Subcutaneous abdominal adipose tissue (tissue), 5 donors: ENCODE data around the gene CCDC85C.
A peak's percentile ranks its signal among the peaks of the same experiment; 100 is the strongest.

Experiments
- H3K27ac ChIP-seq: one replicate; pipeline ENCODE4 v1.7.0; 2013; ENCODE audit warnings: low read depth, mild to moderate bottlenecking, inconsistent platforms, low read length, moderate library complexity
- H3K27me3 ChIP-seq, 5 donors: one replicate each; pipeline ENCODE4 v1.7.0; 2013; ENCODE audit warnings: low read length in 5 of 5, inconsistent platforms in 1 of 5; ENCODE audit not compliant: control insufficient read depth in 5 of 5, insufficient read depth in 4 of 5
- H3K36me3 ChIP-seq, 5 donors: one replicate each; pipeline ENCODE4 v1.7.0; 2013; ENCODE audit warnings: low read length in 5 of 5; ENCODE audit not compliant: control insufficient read depth in 5 of 5, insufficient read depth in 5 of 5
- H3K4me1 ChIP-seq, 5 donors: one replicate each; pipeline ENCODE4 v1.7.0; 2013; ENCODE audit warnings: low read length in 5 of 5, mild to moderate bottlenecking in 3 of 5, moderate library complexity in 1 of 5; ENCODE audit not compliant: control insufficient read depth in 5 of 5, insufficient read depth in 5 of 5
- H3K4me3 ChIP-seq, 5 donors: one replicate each; pipeline ENCODE4 v1.7.0; 2013; ENCODE audit warnings: low read length in 5 of 5, low read depth in 1 of 5
- H3K9ac ChIP-seq, 5 donors: one replicate each; pipeline ENCODE4 v1.7.0; 2013; ENCODE audit warnings: low read length in 5 of 5, mild to moderate bottlenecking in 4 of 5, moderate library complexity in 3 of 5
- H3K9me3 ChIP-seq, 5 donors: one replicate each; pipeline ENCODE4 v1.7.0; 2013; ENCODE audit warnings: low read length in 5 of 5; ENCODE audit not compliant: control insufficient read depth in 5 of 5
- donor health status: healthy.
- donor health status: healthy.
- donor health status: healthy.
- donor health status: healthy.
- donor health status: healthy.

CCDC85C gene

DNA sequence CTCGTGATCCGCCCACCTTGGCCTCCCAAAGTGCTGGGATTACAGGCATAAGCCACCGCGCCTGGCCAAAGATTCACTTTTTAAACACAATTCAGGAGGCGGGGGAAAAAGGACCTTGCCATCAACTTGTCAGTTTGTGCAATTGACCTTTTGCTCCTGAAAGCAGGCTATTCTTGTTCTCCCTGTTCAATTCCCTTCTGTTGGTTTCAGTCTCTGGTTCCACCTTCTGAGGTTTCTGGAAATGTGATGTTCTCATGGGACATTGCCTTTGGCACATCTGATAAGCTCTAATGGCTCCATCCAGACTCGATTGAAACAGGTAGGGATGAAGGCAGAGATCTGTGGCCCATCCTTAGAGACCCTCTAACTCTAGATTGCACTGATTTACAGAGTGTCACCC, 17.9 kb upstream of the CCDC85C start:
- Histone ChIP-seq H3K27me3 (peaks cover 9 to 52% (median 36%) of the 10 kb centered on the region in 5 donors), H3K4me1 (peaks cover 0 to 35% (median 8%) of the 10 kb centered on the region in 5 donors), H3K9me3 (no peaks in the 10 kb centered on the region), H3K4me3 (no peak overlapping the region), H3K9ac (no peak overlapping the region), H3K36me3 (no peaks in the 10 kb centered on the region), H3K27ac (no peak overlapping the region)

DNA sequence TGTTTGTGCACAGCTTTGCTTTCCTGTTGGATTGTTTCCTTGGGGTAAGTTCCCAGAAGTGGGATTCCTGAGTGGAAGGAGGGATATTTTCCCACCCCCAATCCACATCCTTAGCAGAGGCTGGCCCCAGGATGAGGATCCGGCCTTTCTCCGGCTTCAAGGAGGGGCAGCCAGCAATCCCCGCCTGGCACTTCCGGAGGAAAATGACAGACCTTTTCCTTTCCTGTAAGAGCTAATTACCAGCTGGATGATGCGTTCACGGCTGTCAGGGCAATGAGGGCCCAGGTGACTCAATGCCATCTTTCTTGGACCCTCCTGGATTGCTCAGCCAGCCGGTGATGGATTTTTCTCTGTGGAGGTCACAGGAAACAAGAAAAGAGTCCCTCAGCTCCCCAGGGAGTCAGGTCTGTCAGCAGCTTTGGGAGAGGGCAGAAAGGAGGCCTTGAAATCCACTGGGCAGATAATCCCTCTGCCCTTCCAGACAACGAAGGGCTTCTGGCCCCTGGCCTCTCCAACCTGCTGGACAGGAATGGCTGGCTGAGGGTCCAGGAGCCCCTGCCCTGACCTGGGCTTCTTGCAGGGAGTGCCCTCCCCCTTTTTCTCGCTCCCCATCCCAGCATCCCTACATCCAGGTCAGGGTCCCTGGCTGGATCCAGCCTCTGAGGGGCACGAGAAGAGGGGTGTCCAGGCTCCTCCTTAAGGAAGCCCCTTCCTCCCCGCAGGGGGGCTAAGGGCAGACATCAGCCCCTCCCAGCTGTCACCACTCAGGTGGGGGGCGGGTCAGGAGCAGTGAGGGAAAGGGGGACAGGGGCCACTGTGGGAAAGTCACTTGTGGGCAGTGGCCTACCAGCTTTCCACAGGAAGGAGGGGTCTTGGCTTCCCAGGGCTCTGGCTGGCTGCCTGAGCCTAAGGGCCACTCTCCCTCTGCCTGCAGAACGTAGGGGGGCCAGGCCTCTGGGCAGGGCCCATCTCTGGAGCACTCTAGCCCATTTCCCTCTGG, 16.1 kb upstream of the CCDC85C start:
- Histone ChIP-seq H3K27me3 (peaks cover 8 to 51% (median 33%) of the 10 kb centered on the region in 5 donors), H3K4me3 (no peak overlapping the region), H3K9me3 (no peaks in the 10 kb centered on the region), H3K9ac (peak overlapping the region in 3 of 5 donors; percentile 10 to 36 (median 32)), H3K36me3 (no peaks in the 10 kb centered on the region), H3K27ac (peak overlapping the region; percentile 41), H3K4me1 (peaks cover 0 to 53% (median 24%) of the 10 kb centered on the region in 5 donors)

DNA sequence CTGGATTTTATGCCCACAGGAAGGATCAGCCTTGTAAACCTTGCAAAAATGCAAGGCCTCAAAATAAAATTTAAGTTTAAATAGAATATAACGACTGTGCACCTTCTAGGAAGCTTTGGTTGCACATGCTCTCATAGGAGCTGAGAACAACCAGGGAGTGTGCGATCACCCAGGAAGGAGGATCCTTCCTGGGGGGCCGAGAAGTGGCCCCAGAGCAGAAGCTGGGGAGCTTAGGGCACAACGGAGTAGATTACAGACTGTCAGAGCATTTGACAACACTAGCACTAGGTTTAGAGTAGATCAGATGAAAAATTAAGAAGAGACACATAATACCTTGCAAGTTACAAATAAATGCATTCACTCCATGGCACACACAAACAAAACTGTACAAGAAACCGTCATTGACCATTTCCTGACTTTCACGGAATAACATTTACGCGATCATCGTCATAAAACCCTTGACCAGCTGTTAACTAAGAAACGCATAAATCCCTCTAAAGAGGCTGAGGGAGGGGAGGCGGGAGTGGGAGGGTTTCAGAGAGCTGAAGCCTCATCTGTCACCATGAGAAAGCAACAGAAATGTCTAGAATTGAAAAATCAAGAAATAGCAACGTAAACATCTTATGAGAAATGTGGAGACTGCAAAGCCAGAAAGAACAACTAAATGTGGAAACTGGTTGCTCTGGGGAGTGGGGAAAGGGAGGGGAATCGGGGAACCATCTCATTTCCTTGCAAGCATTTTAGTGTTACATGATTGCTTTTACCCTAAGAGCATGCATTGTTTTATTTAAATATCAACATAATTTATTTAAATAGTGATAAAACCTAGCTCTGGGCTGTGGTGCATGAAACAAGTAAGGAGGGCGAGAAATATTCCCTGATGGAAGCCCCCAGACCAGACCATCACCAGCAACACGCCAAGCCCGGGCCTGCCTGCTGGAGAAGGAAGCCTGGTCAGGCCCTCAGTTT, 13.1 kb upstream of the CCDC85C start:
- Histone ChIP-seq H3K27me3 (peaks cover 0 to 30% (median 14%) of the 10 kb centered on the region in 5 donors), H3K9ac (no peak overlapping the region), H3K4me3 (no peak overlapping the region), H3K36me3 (no peaks in the 10 kb centered on the region), H3K4me1 (peaks cover 0 to 62% (median 23%) of the 10 kb centered on the region in 5 donors), H3K9me3 (no peaks in the 10 kb centered on the region), H3K27ac (no peak overlapping the region)

DNA sequence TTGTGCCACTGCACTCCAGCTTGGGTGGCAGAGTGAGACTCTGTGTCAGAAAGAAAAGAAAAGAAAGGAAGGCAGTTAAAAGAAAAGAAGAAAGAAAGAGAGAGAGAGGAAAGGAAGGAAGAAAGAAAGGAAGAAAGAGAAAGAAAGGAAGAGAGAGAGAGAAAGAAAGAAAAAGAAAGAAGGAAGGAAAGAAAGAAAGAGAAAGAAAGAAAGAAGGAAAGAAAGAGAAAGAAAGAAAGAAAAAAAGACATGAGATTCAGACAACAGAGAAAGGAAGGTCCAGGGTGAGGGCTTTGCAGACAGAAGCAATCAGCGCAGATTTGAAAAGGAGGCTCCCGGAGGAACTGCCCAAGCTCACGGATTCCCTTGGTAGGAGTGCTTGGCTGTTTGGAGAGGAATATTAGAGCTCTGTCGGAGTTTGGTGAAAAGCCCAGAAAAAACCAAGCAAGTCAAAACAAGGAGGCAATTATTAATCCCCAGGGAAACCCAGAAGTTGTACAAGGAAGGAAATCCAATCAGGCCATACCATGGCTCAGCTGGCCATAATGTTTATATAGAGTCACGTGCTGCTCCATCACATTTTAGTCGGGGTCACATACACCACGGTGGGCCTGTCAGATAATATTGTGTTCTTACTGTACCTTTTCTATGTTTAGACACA, 11.6 kb upstream of the CCDC85C start:
- Histone ChIP-seq H3K9me3 (no peaks in the 10 kb centered on the region), H3K36me3 (no peaks in the 10 kb centered on the region), H3K4me3 (no peak overlapping the region), H3K9ac (no peak overlapping the region), H3K4me1 (peaks cover 0 to 60% (median 23%) of the 10 kb centered on the region in 5 donors), H3K27me3 (peaks cover 0 to 26% (median 10%) of the 10 kb centered on the region in 5 donors), H3K27ac (no peak overlapping the region)

DNA sequence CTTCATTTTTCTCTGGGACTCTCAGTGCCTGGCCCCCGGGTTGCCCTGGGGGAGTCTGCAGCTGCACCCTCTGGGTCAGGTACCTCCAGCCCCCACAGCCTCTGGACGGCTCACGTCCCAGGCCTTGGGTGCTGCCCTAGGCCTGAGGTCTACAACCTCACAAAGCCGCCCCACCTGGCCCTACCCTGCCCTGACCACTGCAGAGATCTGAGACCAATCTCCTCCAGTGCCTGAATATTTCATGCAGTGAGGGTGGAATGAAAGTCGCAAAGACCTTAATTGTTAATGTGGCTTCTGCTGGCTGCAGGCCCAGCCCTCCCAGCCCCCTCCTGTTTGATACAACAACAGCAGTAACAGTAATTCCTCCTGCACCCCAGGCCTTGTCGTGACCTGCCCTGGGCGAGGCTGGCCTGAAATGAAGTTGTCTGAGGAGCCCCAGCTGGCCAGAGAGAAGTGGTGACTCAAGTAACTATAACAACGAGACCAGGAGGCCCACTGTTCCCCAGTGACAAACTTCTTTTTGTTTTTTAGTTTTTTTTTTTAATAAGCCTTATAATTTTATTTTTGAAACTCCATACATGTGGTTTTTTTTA, 8.8 kb upstream of the CCDC85C start:
- H3K27me3 ChIP-seq = peaks cover 0 to 8% (median under 1%) of the 10 kb centered on the region in 5 donors
- H3K4me3 ChIP-seq = no peak overlapping the region
- no peaks in the 10 kb centered on the region for H3K9me3 ChIP-seq
- no peaks in the 10 kb centered on the region for H3K36me3 ChIP-seq
- no peak overlapping the region for H3K9ac ChIP-seq
- H3K27ac ChIP-seq = no peak overlapping the region
- H3K4me1 ChIP-seq = peaks cover 0 to 35% (median 15%) of the 10 kb centered on the region in 5 donors

DNA sequence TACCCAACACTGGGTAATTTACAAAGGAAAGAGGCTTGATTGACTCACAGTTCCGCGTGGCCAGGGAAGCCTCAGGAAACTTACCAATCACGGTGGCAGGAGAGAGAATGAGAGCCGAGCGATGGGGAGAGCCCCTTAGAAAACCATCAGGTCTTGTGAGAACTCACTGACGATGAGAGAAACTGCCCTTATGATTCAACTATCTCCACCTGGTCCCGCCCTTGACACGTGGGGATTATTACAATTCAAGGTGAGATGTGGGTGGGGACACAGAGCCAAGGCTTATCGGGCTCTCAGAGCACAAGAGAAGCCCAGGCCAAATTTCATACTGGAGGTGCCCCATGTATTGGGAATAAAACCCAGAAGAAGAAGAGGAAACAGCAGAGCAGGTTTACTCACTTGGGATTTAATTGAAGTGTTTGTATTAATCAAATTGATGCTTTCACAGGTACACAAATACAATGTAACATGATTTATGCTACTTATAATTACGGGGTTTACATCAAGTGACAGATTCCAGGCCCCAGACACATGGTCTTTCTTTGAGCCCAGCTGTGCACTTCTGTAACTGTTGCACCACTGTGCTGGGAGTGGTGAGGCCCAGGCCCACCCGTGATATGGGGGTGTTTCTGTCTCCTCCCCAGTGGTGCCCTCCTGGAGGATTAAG, 8.2 kb upstream of the CCDC85C start:
- Histone ChIP-seq H3K4me3 (no peak overlapping the region), H3K27me3 (peaks cover 0 to 3% (median 0%) of the 10 kb centered on the region in 5 donors), H3K9ac (no peak overlapping the region), H3K36me3 (no peaks in the 10 kb centered on the region), H3K27ac (no peak overlapping the region), H3K9me3 (no peaks in the 10 kb centered on the region), H3K4me1 (peaks cover 0 to 30% (median 15%) of the 10 kb centered on the region in 5 donors)

DNA sequence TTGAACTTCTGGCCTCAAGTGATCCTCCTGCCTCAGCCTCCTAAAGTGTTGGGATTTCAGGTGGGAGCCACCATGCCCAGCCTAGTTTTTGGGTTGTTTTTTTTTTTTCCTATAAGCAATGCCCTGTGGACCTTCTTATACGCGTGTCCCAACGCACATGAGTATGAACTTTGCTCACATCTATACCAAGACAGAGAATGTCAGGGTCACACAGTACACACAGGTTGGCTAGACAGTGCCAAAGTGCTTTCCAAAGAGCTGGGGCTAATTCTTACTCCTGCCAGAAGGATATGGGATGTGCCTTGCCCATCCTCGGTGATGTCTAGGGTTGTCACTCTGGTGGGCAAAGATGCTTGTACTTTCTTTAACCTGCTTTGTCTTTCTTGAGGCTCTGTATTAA, 7.6 kb upstream of the CCDC85C start:
- Histone ChIP-seq H3K9ac (no peak overlapping the region), H3K36me3 (no peaks in the 10 kb centered on the region), H3K27me3 (peaks cover 0 to 3% (median 0%) of the 10 kb centered on the region in 5 donors), H3K9me3 (no peaks in the 10 kb centered on the region), H3K4me3 (no peak overlapping the region), H3K4me1 (peaks cover 0 to 24% (median 14%) of the 10 kb centered on the region in 5 donors), H3K27ac (no peak overlapping the region)

DNA sequence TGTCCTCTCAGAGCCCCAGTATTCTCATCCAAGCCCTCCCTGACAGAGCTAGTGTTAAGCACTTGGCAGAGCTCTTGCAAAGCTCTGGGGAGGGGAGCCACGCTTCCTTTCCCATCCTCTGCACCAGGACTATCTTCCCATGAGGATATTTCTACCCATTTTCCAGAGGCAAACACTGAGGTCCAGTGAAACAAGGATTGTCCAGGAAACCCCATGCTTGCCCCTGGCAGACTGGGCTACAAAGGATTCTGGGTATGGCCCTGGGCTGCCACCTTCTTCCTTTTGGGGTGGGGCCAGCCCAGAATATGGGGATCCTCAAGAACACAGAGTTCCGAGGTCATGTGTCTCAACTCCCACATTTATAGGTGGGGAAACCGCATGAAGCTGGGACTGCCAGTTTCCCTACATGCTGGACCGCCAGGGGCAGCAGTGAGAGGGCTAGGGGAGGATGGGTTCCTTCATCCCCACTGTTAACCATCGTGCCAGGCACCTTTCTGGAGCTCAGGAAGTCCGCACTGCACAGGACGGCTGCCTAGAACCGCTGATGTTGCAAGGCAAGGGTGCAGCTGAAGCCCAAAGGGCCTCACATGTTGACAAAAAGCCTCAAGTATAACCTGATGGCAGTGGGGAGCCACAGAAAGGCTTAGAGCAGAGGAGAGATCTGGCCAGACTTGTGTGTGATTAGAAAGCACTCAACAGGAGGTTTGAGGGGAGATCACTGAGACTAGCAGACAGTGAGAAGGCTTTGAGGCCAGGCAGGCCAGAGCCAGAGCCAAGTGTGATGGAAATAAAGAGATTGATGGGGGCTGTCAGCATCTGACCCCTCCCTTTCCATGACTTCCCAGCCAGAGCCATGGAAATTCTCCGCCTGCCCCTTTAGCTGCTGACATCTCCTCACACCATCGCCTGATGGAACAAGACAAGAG, 5.5 kb upstream of the CCDC85C start:
- no peak overlapping the region for H3K4me3 ChIP-seq
- no peaks in the 10 kb centered on the region for H3K36me3 ChIP-seq
- no peak overlapping the region for H3K9ac ChIP-seq
- H3K27me3 ChIP-seq = peaks cover 0 to 3% (median 0%) of the 10 kb centered on the region in 5 donors
- no peak overlapping the region for H3K27ac ChIP-seq
- no peaks in the 10 kb centered on the region for H3K9me3 ChIP-seq
- H3K4me1 ChIP-seq = peaks cover 0 to 14% (median 8%) of the 10 kb centered on the region in 5 donors
